EH (cell line): ENCODE measurements around the gene EYA2.
A peak's percentile ranks its signal among the peaks of the same experiment; 100 is the strongest.

Experiments
- DNase-seq: peaks from one replicate; pipeline ENCODE4 v3.0.0-alpha.2; 2015; ENCODE audit warnings: low read depth

Gene EYA2

DNA sequence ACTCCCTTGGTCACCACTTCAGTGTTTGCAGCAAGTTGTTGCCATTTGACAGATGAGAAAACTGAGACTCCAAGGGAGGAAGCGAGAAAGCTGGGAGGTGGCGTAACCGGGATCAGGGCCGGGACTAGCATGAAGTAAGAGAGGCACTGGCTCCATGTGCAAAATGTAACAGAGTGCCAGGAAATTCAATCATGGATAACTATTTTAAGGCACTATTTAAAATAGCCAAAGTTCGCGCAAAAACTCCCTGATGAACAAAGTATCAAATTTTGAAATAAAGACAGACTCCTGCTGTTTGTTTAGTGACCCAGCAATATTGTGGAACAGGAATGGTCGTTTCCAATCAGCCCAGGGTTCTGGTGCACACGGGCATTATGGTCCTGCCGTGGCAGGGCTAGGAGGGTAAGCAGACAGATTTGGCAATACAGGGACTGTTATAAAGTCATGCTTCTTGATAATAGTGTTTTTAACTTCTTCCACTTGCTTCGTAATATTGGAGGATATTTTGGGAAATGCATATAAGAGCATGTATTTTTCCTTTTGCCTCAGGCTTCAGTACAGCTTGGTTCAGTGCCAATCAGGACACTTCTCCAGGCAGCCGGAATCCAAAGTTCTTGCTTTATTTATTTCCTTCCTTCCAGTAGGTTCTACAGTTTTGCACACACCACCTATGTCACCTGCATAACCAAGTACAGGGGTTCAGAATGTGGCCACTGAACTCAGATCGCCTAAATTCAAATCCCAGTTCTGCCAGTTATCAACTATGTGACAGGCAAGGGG lies 141.6 kb downstream of the EYA2 start:
- no peak for DNase-seq

DNA sequence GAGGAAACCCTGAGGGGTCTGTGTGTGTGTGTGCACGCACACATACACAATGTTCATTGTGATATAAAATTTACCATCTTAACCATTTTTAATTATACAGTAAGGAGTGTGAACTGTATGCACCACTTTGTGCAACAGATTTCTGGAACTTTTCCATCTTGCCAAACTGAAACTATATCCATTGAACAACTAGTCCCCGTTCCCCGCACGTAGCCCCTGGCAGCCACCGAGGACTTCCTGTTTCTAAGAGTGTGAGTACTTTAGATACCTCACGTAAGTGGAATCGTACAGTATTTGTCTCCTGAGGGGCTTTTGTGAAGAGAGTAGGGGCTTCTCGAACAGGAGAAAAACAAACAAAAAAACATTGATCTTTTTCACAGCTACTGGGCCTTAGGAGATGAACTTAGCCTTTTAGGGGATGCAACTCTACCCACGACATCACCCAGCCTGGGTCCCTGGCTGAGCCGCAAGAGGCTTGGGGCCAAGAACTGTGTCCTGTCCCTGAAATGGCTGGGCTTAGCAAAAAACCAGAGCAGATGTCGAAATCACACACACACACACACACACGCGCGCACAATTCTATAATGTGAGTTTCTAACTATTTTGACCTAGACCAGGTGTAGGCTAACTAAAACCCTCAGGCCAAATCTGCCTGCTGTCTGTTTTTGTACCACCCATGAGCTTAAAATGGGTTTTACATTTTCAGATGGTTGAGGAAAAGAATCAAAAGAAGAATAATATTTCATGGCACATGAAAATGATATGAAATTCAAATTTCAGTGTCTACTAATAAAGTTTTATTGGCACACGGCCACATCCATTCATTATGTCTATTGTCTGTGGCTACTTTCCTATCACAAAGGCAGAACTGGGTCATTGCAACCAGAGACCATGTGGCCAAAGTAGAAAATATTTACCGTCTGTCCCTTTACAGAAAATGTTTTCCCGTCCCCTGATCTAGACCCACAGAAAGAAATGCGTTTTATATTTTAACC lies 144.2 kb downstream of the EYA2 start:
- DNase-seq, result no peak

GRCh38 chr20:47040506-47041125 lies 146.0 kb downstream of the EYA2 start:
- DNase-seq, result no peak

GRCh38 chr20:47041396-47041899 lies 146.8 kb downstream of the EYA2 start:
- no peak for DNase-seq

GRCh38 chr20:47042464-47042863 lies 147.8 kb downstream of the EYA2 start:
- DNase-seq, result no peak

- DNase-seq, result peak; percentile 9
These were observed 148.4 kb downstream of the EYA2 start for GRCh38 chr20:47043086-47043485.

GRCh38 chr20:47044938-47045337 lies 150.3 kb downstream of the EYA2 start:
- no peak for DNase-seq

- DNase-seq, result no peak
These were observed 153.4 kb downstream of the EYA2 start for GRCh38 chr20:47048054-47048453.

DNA sequence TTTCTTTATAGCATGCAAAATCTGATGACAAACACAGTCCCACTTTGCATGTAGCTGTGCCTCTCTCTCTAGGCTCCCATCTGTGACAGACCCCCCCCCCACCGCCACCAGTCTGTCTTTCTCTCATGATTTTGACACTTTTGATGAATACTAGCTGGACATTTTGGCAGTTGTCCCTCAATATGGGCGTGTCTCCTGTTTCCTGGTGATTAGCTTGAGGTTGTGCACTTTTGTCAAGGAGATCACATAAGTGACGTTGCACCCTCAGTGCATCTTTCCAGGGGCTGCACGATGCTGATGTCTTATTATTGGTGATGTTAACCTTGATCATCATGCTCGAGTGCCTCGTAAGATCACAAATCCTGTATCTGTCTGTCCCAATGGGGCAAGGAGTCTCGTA lies 155.1 kb downstream of the EYA2 start:
- DNase-seq, result no peak

DNA sequence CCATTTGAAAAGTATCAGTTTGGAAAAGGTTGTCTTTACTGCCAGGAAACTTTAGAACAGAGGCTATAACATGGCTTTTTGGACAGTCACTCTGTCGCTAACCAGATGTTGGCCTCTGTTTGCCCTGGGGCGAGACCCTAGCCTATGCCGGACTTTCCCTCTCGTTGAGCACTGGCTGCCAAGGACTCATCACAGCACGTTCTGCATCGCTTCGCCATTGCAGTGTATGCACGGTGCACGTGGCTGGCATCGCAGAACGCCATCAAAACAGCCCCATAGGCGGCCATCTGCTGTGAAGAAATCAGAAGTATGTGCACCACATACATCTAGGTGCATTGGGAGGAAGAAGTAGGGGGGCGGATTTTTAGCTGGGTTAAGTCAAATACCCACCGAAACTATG lies 156.4 kb downstream of the EYA2 start:
- no peak for DNase-seq

GRCh38 chr20:47051936-47052526 lies 157.4 kb downstream of the EYA2 start:
- no peak for DNase-seq

DNA sequence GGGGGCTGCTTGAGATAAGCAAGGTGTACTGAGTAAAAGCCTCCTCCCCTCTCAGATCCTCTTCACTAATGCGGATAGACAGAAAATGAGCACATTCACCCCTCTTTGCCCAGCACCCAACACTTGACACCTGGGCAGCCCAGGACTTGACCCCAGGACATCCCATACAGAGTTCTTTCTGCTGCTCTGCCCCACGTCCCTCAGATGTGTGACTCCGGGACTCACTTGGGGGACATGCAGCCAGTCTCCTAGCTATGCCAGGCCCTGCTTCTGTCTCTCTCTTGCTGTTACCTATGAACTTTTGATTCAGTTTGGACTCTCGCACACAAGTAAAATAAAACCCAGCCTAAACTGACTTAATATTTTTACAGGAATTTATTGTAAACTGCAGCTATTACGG lies 159.9 kb downstream of the EYA2 start:
- no peak for DNase-seq

GRCh38 chr20:47054945-47055344 lies 160.3 kb downstream of the EYA2 start:
- DNase-seq, result no peak

DNA sequence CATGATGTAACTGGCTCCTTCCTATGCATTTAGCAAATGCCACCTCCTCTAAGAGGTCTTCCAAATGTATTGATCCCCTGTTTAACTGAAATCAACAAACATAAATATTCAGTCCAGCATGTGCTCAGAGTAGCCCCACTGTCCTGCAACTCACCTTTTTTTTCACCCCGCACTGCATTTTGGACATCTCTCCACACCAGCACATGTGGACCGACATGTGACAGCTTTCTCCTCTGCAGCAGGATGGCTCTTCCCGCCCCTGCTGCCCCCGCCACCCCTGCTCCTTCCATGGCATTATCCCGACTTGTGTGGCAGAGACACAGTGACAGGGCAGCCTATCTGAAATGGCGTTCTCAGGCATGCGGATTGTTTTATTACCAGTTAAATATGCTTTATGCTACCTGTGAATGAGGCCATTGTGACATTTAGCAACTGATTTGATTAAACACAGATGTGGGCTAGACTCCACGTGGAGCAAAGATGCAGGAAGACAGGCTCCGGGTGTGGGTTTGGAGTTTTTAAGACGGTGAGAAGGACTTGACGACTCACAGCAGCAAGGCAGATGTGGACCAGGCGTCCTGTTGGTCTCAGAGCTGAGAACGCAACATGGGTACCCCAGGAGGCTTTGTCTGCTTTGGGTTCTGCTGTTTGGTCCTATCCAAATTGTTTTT lies 161.2 kb downstream of the EYA2 start:
- DNase-seq, result peak; percentile 29

- DNase-seq, result no peak
These were observed 163.0 kb downstream of the EYA2 start for GRCh38 chr20:47057661-47058060.

DNA sequence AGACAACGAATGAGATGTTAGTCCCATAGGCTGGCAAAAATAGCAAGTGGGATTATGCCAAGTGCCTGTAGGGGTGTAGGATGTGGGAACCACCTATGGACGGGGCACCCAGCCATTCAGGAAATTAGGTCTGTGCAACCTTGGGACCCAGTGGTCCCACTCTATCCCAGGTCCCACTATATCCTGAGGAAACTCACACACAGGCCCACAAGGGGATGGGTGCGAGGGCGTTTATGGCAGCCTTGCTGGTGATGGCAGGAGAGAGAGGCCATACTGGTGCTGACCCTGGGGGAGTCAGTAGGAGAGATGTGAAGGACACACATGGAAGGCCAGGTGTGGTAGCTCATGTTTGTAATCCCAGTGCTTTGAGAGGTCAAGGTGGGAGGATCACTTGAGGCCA lies 163.6 kb downstream of the EYA2 start:
- no peak for DNase-seq

DNA sequence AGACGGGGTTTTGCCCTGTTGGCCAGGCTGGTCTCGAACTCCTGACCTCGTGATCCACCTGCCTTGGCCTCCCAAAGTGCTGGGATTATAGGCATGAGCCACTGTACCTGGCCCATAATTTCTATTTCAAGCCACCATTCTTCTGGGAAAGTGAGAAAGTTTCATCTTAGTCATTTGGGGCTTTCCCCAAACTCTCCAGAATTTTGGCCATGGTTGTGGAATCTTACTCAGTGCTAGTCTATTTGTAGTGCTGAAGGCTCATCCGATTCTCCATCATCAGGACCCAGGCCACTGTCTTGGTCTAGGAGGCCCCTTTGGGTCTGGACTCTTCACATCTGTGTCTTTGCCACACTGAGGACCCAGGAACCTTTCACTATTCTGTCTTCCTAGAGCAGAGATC lies 164.9 kb downstream of the EYA2 start:
- DNase-seq, result no peak

- DNase-seq, result no peak
These were observed 166.9 kb downstream of the EYA2 start for GRCh38 chr20:47061549-47061948.

GRCh38 chr20:47062226-47062890 lies 167.7 kb downstream of the EYA2 start:
- no peak for DNase-seq

- DNase-seq, result no peak
These were observed 168.8 kb downstream of the EYA2 start for GRCh38 chr20:47063407-47063806.

GRCh38 chr20:47063808-47064207 lies 169.2 kb downstream of the EYA2 start:
- DNase-seq, result no peak
